GM19467 (cell line): ENCODE results near the gene ASCL1.
A peak's percentile ranks its signal among the peaks of the same experiment; 100 is the strongest.

Experiments
- ATAC-seq: cut with Tn5 transposase; IDR thresholded peaks from one replicate; pipeline ENCODE4 v1.9.1; 2021; ENCODE audit warnings: mild to moderate bottlenecking, moderate library complexity; ENCODE audit not compliant: unreplicated experiment

ASCL1 gene

DNA sequence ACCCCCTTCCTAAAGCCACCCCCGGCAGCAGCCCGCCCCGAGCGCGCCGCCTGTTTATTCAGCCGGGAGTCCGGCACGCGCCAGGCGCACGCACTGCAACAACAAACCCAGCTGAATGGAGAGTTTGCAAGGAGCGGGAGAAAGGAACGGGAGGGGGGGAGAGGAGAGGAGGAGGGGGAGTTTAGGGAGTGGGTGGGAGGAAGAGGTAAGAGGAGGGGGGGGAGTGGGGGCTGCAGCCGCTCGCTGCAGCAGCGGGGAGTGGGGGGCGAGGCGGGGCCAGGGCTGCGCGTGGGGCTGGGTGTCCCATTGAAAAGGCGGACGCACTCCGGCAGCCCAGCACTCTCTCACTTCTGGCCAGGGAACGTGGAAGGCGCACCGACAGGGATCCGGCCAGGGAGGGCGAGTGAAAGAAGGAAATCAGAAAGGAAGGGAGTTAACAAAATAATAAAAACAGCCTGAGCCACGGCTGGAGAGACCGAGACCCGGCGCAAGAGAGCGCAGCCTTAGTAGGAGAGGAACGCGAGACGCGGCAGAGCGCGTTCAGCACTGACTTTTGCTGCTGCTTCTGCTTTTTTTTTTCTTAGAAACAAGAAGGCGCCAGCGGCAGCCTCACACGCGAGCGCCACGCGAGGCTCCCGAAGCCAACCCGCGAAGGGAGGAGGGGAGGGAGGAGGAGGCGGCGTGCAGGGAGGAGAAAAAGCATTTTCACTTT is at the start of gene ASCL1:
Gene ASCL1 (plus strand): TSS at position 336 of the 712 bp plus-strand sequence. CDS start 571 bp downstream, outside the sequence.
- no peak for ATAC-seq

GRCh38 chr12:102907918-102908317 is 49.6 kb upstream of the ASCL1 start:
- ATAC-seq, result no peak

DNA sequence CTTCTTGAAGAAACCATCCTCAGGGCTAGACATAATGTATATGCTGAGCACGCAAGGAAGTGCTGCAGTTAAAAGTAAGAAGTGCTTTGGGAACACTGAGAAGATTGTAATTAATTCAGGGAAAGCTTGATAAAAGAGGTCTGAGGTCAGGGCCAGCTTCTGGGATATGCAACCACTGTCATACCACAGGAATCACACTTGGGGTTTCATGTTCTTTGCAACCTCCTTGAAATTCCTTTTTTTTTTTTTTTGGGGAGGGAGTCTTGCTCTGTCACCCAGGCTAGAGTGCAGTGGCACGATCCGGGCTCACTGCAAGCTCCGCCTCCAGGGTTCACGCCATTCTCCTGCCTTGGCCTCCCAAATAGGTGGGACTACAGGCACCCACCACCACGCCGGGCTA is 47.3 kb upstream of the ASCL1 start:
- no peak for ATAC-seq

GRCh38 chr12:102910792-102911191 is 46.7 kb upstream of the ASCL1 start:
- ATAC-seq, result no peak

- no peak for ATAC-seq
Observed at GRCh38 chr12:102911320-102911719, 46.2 kb upstream of the ASCL1 start.

- no peak for ATAC-seq
Observed at GRCh38 chr12:102912258-102912657, 45.2 kb upstream of the ASCL1 start.

- no peak for ATAC-seq
Observed at GRCh38 chr12:102913453-102914226, 43.8 kb upstream of the ASCL1 start.

GRCh38 chr12:102916252-102917025 is 41.0 kb upstream of the ASCL1 start:
- no peak for ATAC-seq

- peak; percentile 53 for ATAC-seq
Observed at GRCh38 chr12:102917026-102917787, 40.3 kb upstream of the ASCL1 start, which contains the start of gene PAH. Gene PAH (minus strand): TSS chr12:102917244. CDS start chr12:102917130, 114 bp downstream.

- ATAC-seq, result no peak
Observed at GRCh38 chr12:102918840-102919239, 38.6 kb upstream of the ASCL1 start.

GRCh38 chr12:102920271-102920670 is 37.2 kb upstream of the ASCL1 start:
- ATAC-seq, result no peak

- ATAC-seq, result no peak
Observed at GRCh38 chr12:102921240-102921639, 36.2 kb upstream of the ASCL1 start.

- no peak for ATAC-seq
Observed at GRCh38 chr12:102927220-102927619, 30.3 kb upstream of the ASCL1 start.

GRCh38 chr12:102933168-102933567 is 24.3 kb upstream of the ASCL1 start:
- no peak for ATAC-seq

DNA sequence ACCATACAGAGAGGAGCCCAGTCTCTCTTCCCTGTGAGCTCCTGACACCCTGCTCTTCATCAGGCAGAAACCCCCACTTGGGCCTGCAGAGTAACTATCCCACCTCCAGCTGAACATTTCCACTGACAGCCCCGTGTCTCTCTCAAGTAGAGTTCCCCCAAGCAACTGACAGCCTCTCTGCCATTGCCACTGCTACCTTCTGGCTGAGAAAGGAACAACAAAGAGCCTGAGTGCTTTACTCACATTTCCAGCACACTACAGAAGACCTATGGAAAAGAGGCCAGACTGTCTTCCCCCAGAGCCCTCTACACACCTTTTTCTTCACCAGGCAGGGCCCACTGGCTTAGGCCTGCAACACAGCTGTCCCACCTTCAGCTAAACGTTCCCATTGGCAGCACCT is 18.4 kb upstream of the ASCL1 start:
- no peak for ATAC-seq

DNA sequence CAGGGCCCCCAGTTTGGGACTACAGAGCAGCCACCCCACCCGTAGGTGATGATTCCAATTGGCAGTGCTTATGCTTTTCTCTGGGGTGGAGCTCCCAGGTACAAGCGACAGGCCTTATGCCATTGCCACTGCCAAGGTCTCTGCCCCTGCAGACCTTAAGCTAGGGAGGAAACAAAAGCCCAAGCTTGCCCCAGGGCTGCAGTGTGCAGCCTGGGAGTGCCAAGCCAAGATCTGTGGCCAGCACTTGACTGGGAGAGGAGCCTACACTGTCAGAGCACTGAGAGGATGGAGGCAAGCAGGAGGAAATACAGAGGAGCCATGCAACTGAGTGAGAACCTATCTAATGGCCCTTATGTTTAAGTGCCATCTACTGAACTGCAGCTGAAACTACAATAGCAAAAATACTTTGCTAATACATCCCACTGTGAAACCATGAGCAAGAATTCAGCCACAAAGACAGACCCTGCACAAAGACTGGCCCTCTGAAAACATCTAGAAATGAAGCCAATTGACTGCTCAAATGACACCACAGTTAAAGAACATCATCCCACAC is 17.7 kb upstream of the ASCL1 start:
- no peak for ATAC-seq

GRCh38 chr12:102946042-102946441 is 11.4 kb upstream of the ASCL1 start:
- no peak for ATAC-seq

DNA sequence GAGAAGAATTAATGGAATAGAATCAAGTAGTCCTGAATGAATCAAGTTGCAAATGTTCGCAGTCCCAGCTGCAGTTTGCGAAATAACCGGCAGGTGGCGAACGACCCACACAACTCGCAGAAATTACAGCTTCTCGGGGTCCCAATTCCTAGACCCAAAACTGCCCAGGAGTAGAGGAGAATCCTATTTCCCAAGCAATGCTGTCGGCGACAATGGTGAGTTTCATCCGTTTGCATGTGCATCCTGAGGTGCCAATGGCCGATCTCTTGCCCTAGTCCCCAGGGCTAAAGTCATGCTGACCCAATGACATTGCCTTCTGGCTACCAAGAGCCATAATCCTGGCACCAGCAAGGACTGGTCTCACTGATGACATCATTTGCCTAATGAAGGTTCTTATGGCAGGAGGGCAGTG is 8.5 kb upstream of the ASCL1 start:
- no peak for ATAC-seq

DNA sequence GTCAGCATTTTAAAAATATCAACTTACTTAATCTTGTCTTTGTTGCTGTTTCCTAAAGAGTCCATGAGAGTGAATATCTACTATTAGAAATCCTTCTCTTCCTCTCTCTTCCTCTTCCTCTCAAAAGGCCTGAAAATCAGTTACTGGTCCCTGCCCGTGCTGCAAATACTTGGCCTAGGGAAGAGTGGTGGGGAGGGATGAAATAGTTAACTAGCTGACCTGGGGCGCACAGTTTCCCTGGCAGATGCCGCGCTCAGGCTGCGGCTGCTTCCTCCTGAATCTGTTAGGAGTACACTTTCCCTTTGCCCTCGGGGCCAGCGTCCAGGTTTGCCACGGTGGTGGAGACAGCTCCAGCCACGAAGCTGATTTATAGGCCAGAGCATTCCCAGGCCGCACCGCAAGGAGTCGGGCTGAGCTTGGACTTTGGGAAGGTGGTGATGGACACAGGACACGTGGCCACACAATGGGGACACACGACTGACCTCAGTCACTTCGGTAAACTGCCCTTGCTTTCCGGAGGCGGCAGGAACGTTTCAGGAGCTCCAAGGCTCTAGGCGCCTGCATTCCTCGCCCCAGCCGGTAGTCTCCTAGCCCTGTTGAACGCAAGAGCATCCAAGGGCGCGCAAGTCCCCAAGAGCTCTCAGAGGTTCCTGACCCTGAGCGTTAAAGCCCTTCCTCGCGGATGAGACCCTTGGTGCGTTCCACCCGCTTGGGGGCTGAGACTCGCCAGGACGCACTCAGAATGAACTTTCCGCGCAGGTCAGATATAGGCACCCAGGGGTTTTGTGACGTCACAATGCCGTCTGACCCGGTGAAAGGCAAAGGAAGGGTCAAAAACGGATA is 7.1 kb upstream of the ASCL1 start:
- no peak for ATAC-seq
